ENCODE results near the gene HNRNPK.

Gene HNRNPK

DNA sequence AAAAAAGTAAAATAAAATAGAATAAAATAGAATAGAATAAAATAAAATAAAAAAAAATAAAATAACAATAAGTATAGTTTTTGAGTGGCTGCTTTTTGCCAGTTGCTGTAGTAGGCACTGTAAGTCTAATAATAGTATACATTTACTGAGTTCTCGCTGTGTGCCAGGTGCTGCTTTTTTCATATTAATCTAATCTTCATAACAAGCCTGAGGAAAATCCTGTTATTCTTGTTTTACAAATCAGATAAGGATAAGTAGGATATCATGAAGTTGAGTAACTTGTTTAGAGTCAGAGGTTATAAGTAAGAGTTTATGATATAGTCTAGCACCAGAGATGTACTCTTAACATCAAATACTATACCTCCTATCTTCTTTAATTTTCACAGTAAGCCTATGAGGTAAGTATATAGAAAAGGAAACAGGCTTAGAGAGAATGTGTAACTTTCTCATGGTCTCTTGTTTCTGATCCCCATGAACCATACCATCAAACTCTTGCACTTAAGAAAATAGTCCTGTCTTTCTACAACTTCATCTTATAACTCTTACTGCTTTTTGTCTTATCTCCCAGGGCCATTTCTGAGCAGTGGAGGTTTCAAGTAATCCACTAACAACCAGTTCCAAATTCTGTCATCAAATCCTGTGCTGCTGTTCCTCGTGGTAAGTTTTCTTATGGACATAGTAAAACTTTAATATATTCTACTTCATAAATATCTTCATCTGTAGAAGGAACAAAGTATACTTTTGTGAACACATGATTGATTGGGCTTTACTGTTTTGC lies 19.3 kb upstream of the HNRNPK start:
- TF ChIP-seq, protein P1, sequence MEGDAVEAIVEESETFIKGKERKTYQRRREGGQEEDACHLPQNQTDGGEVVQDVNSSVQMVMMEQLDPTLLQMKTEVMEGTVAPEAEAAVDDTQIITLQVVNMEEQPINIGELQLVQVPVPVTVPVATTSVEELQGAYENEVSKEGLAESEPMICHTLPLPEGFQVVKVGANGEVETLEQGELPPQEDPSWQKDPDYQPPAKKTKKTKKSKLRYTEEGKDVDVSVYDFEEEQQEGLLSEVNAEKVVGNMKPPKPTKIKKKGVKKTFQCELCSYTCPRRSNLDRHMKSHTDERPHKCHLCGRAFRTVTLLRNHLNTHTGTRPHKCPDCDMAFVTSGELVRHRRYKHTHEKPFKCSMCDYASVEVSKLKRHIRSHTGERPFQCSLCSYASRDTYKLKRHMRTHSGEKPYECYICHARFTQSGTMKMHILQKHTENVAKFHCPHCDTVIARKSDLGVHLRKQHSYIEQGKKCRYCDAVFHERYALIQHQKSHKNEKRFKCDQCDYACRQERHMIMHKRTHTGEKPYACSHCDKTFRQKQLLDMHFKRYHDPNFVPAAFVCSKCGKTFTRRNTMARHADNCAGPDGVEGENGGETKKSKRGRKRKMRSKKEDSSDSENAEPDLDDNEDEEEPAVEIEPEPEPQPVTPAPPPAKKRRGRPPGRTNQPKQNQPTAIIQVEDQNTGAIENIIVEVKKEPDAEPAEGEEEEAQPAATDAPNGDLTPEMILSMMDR (IDR thresholded peaks at IDR 0.05), result no peak

DNA sequence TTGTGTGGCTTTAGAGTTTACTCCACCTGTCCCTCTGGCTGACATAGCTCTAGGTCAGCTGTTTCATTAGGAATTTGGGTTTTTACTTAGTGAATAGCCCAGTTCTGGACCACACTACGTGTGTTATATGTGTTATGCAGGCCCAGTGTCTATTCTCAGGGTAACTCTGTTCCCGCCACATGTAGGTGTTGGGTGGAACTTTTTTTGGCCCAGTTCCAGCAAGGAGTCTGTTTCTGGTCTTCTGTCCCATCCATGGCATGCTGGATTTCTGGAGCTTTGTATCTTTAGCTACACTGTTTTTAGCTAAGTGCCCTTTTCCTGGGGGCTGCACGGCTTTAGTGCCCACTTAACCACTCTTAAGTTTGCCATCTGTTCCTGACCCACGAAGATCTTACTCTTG lies 16.1 kb upstream of the HNRNPK start:
- TF ChIP-seq, protein P1 (IDR thresholded peaks at IDR 0.05), result no peak

DNA sequence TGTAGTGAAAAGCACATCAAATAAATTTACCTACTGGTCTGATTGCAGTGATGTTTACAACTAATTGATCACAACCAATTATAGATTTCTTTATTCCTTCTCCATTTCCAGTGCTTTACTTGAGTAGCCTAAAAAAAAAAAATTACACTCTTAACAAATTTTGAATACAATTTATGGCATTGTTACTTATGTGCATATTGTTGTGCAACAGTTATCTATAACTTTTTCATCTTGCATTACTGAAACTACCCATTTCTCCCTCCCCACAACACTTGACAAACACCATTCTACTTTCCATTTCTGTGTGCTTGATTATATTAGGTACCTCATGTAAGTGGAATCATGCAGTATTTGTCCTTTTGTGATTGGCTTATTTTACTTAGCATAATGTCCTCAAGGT lies 12.9 kb upstream of the HNRNPK start:
- TF ChIP-seq, protein P1 (IDR thresholded peaks at IDR 0.05), result no peak

DNA sequence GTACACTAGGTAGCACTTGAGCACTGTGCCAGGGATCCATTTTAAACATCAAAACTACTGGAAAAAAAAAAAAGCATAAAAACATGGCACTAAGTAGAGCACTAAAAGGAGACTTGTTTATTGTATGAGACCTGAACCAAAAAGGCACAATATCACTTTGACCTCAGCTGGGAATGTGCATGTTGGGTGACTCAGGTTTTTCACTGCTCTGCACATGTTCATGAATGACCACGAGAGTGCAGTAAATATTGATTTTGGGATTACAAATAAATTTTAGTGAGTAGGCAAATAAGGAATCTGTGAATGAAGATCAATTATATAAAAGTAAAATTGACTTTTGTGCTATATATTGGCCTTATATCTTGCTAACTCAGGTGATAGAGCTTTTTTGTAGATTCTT lies 12.4 kb upstream of the HNRNPK start:
- TF ChIP-seq, protein P1 (IDR thresholded peaks at IDR 0.05), result peak; percentile 38

DNA sequence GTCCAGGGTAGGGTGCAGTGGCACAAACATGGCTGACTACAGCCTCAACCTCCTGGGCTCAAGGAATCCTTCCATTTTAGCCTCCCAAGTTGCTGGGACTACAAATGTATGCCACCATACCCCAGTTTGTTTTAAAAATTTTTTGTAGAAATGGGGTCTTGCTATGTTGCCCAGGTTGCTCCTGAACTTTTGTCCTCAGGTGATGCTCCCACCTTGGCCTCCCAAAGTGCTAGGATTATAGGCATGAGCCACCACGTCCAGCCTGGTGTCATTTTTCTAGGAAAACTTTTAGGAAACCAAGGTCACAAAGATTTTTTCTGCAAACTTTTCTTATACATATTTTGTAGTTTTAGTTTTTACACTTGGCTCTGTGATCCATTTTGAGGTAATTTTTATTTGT lies 11.3 kb upstream of the HNRNPK start:
- TF ChIP-seq, protein P1 (IDR thresholded peaks at IDR 0.05), result no peak

DNA sequence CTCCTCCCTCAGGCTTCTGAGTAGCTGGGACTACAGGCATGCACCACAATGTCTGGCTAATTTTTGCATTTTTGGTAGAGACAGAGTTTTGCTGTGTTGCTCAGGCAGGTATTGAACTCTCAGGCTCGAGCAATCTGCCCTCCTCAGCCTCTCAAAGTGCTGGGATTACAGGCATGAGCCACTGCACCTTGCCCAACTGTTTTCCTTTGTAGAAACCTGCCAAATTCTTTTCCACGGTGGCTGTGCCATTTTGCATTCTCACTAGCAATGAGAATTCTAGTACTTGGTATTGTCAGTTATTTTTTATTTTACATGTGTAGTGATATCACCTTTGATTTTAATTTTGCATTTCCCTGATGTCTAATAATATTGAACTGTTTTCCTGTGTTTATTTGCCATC lies 8.4 kb upstream of the HNRNPK start:
- TF ChIP-seq, protein P1 (IDR thresholded peaks at IDR 0.05), result no peak

DNA sequence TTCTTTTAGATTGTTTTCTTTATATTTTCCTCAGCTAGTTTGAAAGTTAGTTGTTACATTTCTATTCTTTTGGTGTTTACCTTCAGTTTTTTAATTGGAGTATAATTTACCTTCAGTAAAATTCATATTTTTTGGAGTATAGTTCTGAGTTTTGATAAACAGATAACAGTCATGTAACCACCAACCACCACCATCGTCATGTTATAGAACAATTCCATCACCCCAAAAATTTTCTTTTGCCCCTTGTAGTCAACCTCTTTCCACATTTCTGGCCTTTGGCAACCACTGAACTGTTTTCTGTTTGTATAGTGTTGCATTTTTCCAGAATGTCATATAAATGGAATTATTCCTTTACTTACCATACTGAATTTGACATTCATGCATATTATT lies 7.4 kb upstream of the HNRNPK start:
- TF ChIP-seq, protein P1 (IDR thresholded peaks at IDR 0.05), result no peak
